DOHH2 (cell line): Measurements from ENCODE around the gene HECW1.

ENCODE experiments used
- EZH2phosphoT487 ChIP-seq: fragments of 200-600 bp; sonication (generic); IDR thresholded peaks from 2 replicates; pipeline ENCODE4 v1.6.1; 2017; ENCODE audit warnings: borderline replicate concordance, mild to moderate bottlenecking, antibody characterized with exemption, low read length, moderate library complexity, mixed read lengths
- TF ChIP-seq, protein P1 (sequence below): fragments of 200-600 bp; sonication (generic); IDR thresholded peaks from one replicate; pipeline ENCODE4 v1.5.1; 2014; ENCODE audit warnings: antibody characterized with exemption, mild to moderate bottlenecking, low read depth, low read length; ENCODE audit not compliant: poor library complexity, severe bottlenecking

DNA sequence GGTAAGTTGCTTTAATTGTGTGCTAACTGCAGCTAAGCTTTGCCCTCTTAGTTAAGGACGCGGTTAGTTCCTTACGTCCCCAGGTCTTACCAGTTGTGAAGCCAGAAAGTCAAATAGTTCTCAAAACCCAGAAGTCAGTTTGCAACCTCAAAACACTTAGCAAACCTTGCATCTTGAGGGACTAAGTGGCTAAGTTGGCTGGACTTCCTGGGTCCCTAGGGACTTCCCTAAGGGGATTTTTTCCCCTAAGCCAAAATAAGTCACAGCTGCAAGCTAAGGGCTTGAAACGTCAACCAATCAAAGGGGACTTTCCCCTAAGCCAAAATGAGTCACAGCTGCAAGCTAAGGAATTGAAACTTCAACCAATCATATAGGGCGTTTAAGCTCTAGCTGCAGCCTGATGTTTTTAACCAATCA, 36.2 kb upstream of the HECW1 start:
- TF ChIP-seq, protein P1, sequence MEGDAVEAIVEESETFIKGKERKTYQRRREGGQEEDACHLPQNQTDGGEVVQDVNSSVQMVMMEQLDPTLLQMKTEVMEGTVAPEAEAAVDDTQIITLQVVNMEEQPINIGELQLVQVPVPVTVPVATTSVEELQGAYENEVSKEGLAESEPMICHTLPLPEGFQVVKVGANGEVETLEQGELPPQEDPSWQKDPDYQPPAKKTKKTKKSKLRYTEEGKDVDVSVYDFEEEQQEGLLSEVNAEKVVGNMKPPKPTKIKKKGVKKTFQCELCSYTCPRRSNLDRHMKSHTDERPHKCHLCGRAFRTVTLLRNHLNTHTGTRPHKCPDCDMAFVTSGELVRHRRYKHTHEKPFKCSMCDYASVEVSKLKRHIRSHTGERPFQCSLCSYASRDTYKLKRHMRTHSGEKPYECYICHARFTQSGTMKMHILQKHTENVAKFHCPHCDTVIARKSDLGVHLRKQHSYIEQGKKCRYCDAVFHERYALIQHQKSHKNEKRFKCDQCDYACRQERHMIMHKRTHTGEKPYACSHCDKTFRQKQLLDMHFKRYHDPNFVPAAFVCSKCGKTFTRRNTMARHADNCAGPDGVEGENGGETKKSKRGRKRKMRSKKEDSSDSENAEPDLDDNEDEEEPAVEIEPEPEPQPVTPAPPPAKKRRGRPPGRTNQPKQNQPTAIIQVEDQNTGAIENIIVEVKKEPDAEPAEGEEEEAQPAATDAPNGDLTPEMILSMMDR = no peak
- TF ChIP-seq EZH2phosphoT487 = no peak
